Neural cell (in vitro differentiated cells): ENCODE data around the gene PAN3.

ENCODE experiments used
- CTCF ChIP-seq: fragments of 450-650 bp; IDR thresholded peaks from 2 replicates; pipeline ENCODE4 v1.5.1; 2014; ENCODE audit warnings: antibody characterized with exemption, mild to moderate bottlenecking, moderate library complexity; ENCODE audit not compliant: poor library complexity, severe bottlenecking
- EP300 ChIP-seq: fragments of 450-650 bp; conservative IDR thresholded peaks from 2 replicates; pipeline ENCODE4 v1.6.1; 2014; ENCODE audit warnings: antibody characterized with exemption, mild to moderate bottlenecking, moderate library complexity; ENCODE audit not compliant: poor library complexity, severe bottlenecking
- EZH2 ChIP-seq: fragments of 200-600, 300-800 bp; shearing (Covaris generic), sonication (generic); IDR thresholded peaks from 2 replicates; pipeline ENCODE4 v1.6.1; 2014; ENCODE audit warnings: antibody characterized with exemption, low read length, borderline replicate concordance, mild to moderate bottlenecking; ENCODE audit not compliant: insufficient read depth, poor library complexity, severe bottlenecking
- MXI1 ChIP-seq: fragments of 450-650 bp; conservative IDR thresholded peaks from 2 replicates; pipeline ENCODE4 v1.6.1; 2014; ENCODE audit warnings: antibody characterized with exemption, mild to moderate bottlenecking; ENCODE audit not compliant: poor library complexity, severe bottlenecking
- POLR2AphosphoS5 ChIP-seq: IDR thresholded peaks from 2 replicates; pipeline ENCODE4 v1.6.1; 2012
- REST ChIP-seq: IDR thresholded peaks from 2 replicates; pipeline ENCODE4 v1.6.1; 2012; ENCODE audit warnings: borderline replicate concordance
- TAF1 ChIP-seq: IDR thresholded peaks from 2 replicates; pipeline ENCODE4 v1.6.1; 2012; ENCODE audit warnings: low read depth

DNA sequence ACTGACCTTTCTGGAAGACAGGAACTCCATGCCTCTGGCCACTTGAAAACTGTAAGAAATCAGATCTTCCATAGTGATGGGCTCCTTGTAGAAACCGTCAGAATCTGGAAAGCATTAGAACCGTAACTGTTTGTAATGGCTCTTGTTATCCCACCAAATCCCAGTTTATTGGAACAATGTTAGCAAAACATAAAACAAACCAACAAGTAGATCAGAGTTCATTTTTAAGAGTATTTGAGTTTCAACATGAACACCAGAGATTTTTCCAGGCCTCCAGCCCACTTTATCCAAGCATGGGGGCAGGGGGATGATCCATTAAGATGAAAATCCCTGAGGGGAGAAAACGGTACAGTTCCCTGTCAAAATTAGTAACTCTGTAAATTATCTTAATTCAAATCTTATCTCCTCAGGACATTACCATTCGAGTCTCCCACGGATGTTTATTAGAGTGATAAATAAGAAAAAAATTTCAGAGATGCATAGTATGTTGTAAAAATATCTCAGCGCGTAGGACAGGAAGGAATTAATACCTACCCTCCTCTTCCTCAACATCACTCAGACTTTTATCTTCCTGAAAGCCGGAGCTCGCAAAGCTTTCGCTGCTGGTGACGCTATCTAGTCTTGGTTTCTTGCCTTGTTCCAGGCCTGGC lies 184.0 kb downstream of the PAN3 start:
- TF ChIP-seq REST, result no peak
- TF ChIP-seq CTCF, result no peak
- no peak for TF ChIP-seq EZH2
- no peak for TF ChIP-seq POLR2AphosphoS5
- TF ChIP-seq EP300, result no peak
- no peak for TF ChIP-seq TAF1
- TF ChIP-seq MXI1, result no peak
